HG03103 (cell line): ENCODE data around the gene COL23A1.

ENCODE experiments used
- ATAC-seq: cut with Tn5 transposase; IDR thresholded peaks from one replicate; pipeline ENCODE4 v1.9.1; 2021; ENCODE audit warnings: low read depth; ENCODE audit not compliant: unreplicated experiment

The COL23A1 gene

DNA sequence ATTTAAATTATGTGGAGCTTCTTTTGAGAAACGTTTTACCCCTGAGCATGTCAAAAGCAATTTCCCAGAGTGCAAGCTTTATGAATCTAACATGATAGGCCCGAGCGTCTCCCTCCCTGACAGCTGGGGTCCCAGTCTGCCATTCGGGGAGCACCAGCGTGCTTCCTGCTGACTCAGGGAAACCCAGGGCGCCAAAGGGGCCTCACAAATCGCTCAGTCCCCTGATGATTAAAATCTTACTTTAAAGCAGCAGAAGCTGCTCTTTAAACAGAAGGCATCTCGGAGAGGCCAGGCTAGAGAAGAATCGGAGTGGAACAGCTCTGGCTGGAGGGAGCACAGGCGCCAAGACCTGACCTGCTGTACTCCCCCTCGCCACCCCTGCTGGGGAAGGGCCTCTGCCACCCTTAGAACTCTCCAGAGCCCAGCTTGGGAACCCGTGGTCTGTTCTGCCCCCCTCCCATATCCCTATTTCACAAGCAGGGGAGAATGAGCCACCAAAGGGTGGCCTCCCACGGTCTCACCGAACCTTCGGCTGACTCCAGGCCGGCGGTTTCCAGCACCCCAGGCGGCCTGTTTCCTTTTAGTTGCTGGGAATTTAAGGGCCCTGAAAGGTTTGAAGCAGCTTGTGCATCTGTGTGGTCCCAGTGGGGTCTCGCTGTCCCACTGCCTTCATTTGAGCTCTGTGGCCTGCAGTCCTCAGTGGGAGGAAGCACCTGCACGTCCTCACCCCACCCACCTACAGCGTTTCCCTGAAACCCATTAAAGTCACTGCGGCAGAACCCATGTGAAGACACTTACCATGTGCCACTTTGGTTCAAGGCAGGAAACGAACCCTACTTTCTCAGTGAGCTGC is 147.6 kb downstream of the COL23A1 start:
- no peak for ATAC-seq

DNA sequence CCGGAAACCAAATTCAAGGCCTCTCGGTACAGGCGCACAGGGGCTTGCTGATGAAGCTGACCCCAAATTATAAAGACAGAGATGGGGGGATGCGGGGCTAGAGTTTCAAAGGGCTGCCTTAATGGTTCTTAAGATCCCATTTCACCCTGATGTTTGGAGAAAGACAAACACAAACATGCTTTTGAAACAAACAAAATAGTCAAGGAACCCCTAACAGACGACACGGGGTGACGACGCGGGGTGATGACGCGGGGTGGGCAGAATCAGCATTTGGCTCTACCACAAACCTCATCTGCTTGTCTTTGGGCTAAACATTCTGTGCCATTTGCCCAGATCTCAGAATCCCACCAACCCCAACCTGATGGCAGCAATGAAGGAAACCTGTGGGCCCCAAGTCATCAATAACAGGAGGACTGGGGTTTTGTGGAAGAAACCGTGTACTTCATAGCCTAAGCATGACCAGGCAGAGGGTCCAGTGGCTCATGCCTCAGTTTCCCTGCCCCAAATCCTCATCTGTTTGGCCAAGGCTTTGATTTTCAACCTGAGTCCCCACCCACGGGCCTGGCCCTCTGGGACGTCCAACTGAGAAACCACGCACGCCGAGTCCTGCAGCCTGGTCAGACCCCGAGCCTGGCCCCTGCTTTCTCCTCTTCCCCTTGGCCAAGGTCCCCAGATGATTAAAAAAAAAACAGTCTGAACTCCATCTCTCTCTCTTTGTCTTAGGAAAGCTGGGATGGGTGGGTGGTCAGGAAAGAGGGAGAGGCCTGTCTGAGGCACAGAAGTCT is 148.5 kb downstream of the COL23A1 start:
- no peak for ATAC-seq

DNA sequence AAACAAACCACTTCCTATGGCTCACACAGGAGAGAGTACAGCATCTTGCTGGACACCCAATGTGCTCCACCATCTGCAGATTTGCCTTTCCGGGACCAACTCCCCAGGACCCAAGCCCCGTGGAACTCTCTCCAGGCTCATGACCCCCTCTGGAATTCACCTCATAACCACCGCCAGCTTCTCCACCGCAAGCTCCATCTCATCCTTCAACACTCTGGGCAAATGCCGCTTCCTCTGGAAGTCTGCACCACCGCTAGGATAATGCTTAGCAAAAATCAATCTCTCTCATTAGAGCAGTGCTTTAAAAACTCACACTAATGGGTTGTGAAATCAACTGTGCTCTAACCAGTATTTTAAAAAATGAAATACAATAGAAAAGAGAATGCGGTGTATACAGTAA is 150.0 kb downstream of the COL23A1 start:
- no peak for ATAC-seq

DNA sequence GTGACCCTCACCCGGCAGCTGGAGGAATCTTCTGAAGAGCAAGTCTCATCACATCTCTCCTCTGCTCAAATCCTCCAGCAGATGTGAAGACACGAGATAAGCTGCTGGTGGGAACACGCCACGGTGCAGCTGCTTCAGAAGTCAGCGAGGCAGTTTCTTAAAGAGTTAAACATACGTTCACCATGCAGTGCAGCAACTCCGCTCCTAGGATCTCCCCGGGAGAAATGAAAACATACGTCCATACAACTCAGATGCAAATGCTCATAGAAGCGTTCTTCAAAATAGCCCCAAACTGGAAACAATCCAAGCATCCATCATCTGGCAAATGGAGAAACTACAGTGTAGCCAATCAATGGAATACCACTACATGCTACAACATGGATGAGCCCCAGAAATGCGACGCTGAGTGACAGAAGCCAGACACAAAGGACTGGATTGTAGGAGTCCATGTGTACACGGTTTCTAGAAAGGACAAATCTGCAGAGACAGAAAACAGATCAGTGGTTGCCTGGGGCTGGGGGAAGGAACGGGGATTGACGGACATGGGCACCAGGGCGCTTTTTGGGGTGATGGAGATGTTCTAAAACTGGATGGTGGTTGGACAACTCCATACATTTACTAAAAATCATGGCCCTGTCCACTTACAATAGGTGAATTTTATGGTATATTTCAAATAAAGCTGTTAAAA is 150.6 kb downstream of the COL23A1 start:
- ATAC-seq, result no peak

DNA sequence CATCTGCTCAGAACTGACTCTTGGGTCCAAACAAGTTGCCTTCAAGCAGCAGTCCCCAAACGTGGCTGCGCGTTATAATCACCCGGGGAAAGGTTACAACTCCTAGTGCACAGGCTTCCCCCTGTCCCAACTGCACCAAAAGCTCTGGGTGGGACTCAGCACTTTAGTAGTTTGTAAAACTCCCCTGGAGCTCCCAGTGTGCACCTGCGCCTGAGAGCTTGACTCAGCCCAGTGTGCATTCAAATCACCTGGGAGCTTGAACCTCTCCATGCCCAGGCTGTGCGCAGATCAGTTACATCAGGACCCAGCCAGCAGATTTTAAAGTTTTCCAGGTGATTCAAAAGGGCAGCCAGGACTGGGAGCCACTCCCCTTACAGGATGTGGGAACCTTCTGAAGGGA is 151.4 kb downstream of the COL23A1 start:
- no peak for ATAC-seq

DNA sequence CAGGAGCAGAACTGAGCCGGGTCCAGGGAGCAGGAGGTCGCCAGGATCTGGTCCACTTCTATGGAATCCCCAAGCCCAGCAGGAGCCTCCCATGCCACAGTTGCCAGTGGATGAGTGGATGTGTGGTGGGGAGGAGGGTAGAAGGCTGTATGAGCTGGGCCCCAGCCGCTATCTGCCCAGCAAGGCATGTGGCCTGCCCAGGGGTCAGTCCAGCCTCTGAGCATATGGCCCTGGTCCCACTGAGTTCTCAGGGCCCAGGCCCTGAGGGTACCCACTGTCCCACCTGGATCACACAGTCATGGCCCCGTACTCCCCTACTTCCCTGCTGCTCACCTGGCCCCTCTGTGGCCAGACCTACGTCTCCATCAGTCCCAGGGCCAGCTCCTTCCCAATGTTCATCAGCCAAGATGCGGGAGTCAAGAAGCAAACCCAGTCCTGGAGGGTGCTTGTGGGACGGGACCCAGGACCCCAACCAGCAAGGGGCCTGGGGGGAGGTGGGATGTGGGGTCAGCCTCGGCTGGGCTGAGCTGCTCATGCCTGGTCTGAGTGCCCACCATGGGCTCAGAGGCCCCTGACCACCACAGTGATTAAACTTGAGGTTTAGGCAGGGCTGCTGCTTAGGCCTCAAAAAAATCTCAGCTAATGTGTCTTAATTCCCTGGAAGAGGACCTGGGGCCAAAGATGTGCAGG is 152.7 kb downstream of the COL23A1 start:
- no peak for ATAC-seq

DNA sequence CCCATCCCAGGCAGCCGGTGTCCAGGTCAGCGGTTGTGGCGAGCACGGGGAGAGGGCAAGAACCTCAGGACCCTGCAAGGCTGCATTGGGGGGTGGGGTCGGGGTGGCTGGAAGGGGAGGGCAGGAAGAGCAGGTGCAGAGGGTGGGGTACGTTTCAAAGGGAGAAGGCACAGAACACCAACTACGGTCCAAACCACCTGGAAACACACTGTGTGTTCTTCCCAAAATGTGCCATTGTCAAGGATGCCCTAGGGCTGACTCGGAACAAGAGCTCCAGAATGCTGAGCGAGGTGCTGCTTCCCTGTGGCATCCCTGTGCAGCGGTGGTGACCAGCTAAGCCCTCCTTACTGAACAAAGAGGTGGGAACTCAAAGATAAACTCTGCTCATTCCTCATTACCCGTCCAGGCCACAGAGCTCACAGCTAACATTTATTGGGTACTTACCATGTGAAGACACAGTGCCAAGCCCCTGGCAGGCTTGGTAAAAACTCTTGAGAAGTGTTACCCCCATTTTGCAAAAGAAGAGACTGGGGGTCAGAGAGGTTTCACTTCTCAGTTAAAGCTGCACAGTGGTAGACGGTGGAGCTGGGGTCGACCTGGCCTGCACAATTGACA is 153.8 kb downstream of the COL23A1 start:
- no peak for ATAC-seq

DNA sequence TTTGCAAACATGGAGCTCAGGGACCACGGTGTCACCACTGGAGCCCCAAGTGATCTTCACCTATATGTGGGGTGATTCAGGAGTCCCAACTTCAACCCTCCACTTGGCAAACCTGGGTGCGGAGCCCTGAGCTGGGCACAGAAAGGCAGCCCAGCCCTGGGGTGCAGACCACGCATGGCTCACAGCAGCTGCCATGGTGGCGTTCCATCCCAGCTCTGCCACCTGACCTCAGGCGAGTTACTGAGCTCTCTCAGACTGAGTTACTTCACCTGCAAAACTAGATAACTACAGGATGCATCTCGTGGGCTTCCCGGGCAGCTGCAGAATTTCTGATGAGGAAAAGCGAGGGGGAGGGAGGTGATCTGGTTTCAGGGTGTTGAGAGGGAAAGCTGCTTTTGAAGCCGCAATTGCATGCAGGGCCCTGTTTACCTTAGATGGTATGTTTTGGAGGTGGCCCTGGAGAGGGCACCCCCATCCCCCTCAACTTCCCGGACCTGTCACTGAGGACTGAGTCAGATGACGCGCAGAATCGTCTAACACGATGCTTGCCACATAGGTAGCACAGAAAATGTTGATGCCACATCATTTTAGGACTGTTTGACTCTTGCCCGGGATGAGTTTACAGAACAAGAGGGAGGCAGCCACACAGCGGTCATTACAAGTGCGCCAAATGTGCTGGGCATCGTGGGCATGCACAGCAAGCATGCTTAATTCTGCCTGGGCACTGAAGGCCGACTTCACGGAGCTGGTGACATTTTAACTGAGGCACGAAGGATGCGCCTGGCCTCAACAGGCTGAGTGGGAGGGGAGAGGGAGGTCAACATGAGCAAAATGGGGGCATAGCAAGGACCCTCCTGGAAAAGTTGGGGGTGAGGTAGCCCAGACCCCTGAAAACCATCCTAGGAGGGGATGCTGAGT is 154.6 kb downstream of the COL23A1 start:
- ATAC-seq, result no peak

DNA sequence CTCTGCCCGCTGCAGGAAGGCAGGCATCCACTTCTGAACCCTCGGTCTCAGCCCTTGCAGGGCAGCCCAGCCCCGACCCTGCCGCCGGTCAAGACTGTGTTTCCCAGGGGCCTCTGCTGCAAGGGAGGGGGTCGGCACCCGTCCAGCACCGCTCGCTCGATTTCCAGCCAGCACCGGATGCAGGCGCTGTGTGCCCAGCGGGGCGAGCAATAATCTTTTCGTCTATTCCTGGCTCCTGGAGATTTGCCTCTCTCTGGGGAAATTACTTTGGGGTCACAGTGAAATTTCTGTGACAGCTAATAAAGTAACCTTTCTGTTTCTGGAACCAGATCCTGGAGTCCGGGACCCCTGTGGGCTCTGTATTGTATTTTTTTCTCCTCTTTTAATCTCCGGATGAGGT is 155.3 kb downstream of the COL23A1 start:
- ATAC-seq, result no peak

DNA sequence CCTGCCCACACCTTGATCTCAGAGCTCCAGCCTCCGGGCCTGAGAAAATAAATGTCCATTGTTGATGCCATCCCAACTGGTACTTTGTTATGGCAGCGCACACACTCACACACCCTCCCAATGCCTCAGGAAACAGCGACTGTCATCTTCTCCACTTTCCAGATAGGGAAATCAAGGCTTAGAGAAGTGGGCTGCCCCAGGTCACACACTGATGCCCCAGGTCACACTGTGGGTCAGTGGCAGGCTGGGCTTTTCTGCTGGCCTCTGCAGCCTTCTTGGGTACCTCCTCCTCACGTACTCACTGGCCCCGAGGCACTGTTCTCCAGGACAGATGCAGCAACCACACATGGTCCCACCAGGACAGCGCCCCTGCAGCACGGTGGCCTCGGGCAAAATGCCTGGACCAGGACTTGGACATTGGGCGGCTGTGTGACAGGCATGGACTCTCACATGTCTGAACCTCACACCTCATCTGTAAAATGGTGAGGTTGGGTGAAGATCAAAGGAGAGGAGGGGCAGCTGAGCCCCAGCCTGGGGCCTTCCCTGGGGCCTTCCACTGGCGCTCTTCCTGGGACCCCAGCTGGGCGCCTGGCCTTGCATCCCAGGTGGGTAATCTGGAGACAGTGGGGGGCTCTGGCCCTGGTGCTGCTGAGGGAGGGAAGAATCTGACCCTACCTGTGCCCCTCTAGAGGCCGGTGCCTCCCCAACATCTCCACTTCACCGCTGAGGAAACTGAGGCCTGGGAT is 156.0 kb downstream of the COL23A1 start:
- ATAC-seq, result no peak

DNA sequence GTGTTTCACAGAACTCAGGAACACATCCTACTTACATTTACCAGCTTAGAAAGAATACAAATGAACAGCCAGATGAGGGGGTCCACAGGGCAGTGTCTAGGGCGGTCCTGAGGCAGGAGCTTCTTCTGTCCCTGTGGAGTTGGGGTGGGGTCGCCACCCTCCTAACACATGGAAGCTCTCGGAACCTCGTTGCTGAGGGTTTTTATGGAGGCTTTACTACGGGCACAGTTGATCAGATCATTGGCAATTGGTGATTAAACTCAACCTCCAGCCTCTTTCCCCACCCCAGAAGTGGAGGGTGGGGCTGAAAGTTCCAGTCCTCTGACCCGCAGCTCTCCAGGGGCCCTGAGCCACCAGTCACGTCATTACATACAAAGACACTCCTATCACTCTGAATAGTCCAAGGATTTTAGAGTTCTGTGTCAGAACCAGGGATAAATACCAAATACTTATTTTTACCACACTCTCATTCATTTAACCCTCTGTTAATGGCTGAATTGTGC is 156.9 kb downstream of the COL23A1 start:
- ATAC-seq, result no peak

DNA sequence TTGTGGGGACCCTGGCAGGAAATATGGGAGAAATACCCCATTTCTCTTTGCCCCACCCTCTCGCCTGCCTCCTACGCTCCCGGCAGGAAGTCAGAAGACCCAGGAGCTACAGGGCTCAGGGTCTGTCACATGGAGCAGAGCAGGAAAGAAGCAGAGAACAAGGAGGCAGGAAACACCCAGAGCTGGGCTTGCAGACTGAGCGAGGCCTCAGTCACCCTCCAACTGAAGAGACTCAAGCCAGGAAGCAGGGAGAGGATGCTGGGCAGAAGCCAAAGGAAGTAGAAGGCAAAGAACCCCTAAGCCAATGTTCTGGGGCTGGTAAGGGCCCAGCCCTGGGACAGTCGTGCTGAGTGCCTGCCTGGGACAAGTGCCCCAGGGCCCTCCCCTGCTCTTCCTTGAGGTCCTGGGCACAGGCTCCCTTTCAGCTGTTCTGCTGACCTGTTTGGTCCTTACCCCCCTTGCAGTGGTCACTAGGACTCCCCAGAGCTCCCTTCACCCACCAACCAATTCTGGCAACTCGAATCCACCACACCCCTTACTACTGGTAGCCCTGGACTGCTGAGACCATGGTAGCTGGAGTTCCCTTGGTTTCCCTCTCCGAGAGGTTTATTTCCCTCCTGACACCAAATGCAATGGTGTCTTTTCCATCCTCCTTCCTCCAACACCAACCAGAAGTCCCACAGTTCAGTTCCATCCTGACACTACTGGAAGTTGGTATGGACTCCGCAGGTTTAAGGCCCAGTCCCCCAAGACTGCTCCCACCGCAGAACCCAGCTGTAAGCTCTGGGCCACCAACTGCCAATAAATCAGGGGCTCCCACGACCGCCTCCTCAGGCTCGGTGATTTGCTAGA is 157.5 kb downstream of the COL23A1 start:
- ATAC-seq, result no peak

DNA sequence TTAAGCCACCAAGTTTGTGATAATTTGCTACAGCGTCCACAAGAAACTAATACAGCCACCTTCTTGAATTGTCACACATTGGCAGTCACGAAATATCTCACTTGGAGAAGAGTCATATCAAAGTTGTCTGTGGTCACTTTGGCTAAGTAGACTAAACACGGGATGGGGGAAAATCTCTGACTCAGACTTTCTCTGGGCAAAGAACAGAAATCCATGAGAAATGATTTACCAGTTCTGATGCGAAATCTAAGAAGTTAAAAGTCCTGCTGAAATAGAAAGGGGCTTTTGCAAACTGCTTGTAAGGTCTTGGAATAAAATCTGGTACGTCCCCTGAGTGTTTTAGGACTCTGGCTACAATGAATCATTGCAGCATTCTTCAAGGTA is 158.4 kb downstream of the COL23A1 start:
- ATAC-seq, result no peak

DNA sequence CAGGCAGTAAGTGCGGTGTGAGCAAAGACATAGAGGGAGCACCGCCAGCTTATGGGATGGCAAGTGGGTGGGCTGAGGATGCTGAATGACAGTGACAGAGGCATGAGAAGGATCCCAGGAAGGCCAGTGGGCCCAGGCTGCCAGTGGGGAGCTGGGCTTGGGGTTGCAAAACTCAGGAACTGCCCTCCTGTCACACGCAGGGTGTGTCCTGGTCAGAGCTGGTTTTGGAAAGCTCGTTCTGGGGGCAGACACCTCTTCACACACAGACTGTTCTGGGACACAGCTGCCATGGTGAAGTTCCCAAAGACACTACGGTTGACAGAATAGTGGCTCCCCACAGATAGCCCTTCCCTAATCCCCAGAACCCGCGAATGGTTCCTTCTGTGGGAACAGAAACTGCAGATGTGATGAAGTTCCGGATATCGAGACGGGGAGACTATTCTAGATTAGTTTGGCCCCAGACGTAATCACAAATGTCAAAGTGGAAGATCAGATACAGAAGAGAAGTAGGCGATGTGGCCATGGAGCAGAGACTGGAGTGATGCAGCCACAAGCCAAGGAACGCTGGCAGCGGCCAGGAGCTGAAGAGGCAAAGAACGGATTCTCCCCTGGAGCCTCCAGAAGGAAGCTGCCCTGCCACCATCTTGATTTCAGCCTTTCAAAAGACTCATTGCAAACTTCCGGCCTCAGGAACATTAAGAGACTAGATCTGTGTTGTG is 159.0 kb downstream of the COL23A1 start:
- ATAC-seq, result no peak

DNA sequence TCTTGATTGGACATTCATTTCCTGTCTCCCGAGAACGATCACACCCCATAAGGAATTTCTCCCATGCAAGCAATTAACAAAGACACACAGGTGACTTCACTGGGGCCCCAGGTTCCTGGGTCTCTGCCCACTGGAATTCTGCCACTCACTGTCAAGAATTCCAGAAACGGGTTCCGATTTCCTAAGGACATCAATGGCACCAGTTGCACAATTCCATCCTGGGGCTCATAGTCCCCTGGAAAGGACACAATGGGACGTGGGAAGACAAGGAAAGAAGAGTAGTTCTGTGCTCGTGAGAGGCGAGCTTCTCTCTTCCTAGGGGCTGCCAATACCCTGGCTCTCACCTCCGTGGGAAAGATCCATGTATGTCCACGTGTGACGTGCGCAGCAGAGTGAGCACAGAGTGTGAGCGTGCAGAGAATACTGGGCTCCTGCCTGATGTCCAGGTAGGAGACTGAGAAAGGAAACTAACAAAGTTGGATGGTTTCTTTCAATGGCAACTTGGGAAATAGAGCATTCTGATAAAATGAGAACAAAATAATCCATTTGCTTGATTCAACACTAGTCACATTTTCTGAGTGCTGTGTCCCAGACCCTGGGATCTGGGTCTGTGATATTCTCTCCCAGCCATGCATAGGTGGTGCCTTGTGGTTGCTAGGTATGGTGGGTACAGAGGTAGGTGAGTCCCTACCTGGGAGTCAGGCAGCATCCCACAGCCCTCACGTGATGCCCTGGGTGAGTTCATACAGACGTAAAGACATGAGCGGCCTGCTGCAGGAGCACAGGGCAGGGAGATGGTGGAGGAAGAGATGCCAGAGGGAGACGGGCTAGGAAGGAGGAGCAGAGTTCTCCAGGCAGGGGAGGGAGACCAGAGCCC is 159.8 kb downstream of the COL23A1 start:
- no peak for ATAC-seq
